ENCODE measurements around the gene LDLRAD3.
A peak's percentile ranks its signal among the peaks of the same experiment; 100 is the strongest.

Gene LDLRAD3

DNA sequence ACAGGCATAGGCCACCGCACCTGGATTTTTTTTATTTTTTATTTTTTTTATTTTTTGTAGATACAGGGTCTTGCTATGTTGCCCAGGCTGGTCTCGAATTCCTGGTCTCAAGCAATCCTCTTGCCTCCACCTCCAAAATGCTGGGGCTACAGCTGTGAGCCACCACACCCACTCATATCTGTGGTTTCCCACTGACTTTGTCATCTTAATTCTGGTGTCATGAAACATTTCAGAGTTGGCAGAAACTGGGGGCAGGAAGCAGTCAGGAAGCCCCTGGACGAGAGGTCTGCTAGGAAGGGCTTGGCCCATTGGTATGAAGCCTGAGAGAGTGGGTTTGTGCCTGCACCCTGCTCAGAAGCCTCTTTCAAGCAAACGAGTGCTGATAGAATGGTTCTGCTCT, 296.3 kb downstream of the LDLRAD3 start:
- no peak for DNase-seq (ENCODE audit: low spot score)

DNA sequence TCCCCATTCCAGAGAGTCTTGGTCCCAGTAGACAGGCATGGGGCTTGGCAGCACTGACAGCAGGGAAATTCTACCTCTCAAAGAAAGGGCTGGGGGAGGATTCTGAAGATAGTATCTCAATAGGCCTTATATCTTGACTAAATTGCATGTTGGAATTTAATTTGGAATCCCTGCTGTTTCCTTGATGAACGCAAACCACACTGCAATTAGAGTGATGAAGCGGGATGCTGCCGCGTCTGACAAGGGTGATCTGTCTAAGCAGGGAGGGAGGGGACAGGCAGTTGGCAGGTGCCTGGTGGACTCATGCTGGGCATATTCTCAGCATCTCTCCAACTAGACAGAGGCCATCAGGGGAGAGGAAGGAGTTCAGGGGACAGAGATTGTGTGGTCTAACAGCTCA, 296.9 kb downstream of the LDLRAD3 start:
- no peak for DNase-seq (ENCODE audit: low spot score)

- no peak for DNase-seq (ENCODE audit: low spot score)
Observed at GRCh38 chr11:36241497-36241896, 297.6 kb downstream of the LDLRAD3 start.

DNA sequence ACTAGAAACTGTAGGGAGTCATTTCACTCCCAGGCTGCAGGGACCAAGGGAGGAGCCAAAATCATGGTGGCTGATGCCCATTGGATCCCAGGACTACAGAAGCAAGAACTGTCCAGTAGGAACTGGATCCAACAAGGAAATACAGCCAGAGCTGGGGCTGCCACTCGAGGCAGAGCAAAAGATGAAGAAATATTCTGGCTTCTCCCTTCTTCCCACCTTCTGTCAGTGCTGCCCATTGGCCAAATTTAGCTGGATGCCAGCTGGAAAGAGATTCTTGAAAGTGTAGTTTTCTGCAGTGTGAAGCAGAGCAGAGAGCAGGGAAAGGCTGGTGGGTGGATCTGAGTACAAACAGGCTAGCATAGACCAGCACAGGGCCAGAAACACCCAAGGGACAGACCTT, 299.8 kb downstream of the LDLRAD3 start:
- DNase-seq (ENCODE audit: low spot score): no peak

DNA sequence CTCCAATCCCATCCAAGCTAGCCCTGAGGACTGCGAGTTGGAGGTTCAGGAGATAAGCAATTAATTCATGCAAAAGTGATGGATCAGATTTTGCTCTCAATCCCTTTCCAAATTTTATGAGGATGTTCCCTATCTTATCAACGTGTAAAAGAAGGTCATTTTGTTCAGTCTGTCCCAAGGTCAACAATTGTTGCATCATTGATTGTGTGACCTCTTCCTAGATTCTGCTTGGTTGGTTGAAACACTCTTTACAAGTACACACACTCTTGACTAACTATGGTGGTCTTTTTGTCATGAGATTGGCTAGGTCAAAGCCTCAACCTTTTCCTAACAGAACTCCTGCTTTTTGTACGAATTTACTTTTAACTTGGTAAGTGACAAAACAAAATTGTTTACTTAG, 303.6 kb downstream of the LDLRAD3 start:
- no peak for DNase-seq (ENCODE audit: low spot score)

DNA sequence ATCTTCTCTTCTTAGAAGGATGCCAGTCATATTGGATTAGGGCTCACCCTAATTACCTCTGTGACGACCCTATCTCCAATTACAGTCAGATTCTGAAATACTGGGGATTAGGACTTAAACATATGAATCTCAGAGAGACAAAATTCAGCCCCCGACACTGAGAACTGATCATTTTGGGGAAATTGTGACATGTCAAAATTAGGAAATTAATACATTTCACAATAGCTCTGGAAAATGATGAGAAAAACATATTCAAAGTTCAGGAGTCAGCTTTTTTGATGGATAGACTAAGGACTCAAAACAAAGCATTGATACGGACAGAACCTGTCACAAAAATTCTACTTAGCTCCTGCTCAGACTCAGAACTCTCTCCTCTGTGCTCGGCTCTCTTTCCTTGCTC, 304.6 kb downstream of the LDLRAD3 start:
- DNase-seq (ENCODE audit: low spot score): no peak

DNA sequence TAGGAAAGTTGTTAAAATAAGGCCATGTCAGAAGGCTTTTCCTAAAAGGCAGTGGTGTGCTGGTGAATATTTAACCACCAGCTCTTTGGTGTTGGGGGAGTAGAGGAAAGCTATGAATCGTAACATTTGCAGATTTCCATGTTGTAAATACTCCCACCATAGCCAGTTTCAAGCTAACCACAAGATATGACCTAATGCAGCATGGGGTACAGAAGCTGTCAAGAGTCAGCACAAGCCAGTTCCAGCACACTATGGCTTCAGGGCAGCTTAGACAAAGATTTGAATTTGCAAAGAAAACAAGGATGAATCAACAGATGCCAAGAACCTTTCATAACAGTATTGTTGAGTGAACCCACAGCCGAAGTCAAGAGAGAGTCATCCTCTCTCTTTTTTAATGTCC, 305.4 kb downstream of the LDLRAD3 start:
- peak; percentile 48 for DNase-seq (ENCODE audit: low spot score)

DNA sequence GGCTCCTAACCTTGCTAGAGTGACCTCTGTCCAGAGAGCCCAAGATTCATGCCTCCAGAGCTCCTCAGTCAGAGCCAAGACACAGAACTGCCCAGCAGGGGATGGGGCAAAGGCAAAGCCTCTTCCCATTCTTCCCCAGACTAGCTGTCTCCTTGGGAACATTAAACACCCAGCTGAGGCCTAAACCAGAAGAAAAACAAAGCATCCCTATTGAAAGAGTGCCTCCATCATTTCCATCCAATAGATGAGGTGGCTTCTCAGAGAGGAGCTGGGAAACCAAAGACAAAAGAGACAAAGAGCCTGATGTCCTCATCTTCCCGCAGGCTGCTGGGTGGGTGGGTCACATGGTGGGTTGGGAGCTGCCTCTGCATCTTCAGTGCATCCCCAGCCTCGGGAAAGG, 308.0 kb downstream of the LDLRAD3 start:
- no peak for DNase-seq (ENCODE audit: low spot score)

DNA sequence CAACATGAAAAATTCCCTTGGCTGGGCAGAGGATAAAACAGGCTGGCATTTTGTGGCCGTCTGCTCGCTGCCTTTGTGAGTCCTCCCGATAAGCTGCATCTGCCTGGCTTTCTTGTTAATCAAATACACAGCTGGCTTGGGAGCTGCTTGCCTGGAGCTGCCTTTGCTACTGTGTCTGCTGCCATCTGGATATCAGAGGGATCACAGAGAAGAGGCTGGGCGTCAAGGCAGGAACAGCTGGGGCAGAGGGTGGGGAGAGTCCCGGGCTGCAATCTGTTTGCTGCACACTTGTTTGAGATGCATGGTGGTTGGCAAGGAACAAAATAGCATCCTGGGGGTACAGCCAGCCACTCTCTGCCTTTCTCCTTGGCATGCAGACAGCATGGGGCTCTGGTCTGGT, 309.4 kb downstream of the LDLRAD3 start:
- DNase-seq (ENCODE audit: low spot score): no peak

DNA sequence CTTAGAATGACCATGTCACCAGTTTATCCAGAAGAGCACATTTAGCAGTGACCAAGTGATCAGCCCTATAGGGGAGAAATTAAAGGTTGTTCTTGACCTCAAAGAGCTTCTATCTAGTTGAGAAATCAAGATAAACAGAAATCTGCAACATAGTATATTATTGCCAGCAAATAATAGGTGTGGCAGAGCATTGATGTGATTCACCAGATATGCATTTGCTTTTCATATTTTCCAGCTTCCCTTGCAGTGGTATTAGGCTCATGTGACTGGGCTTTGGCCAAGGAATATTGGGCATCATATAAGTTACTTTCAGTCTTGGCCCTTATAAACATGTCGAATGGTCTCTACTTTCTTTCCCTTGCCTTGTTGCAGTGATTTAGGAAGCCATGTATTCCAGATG, 310.9 kb downstream of the LDLRAD3 start:
- no peak for DNase-seq (ENCODE audit: low spot score)

DNA sequence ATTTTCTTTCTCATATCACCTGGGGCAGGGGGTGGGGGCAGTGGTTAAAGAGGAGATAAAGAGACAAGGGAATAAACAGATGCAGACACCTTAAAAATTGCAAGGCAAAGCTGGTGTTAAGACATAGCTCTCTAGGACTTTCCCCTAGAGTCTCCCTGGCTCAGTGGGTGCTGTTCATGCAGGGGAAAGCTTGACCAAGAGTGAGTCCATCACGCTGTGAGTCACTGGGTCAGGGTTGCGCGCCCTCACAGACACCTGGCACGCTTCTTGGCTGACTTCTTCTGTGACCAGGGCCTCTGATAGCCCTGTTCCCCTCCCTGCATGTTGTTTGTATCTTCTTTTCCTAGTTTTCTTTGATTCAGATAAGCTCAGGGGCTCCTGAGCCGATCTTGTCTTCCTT, 313.5 kb downstream of the LDLRAD3 start:
- DNase-seq (ENCODE audit: low spot score): no peak

DNA sequence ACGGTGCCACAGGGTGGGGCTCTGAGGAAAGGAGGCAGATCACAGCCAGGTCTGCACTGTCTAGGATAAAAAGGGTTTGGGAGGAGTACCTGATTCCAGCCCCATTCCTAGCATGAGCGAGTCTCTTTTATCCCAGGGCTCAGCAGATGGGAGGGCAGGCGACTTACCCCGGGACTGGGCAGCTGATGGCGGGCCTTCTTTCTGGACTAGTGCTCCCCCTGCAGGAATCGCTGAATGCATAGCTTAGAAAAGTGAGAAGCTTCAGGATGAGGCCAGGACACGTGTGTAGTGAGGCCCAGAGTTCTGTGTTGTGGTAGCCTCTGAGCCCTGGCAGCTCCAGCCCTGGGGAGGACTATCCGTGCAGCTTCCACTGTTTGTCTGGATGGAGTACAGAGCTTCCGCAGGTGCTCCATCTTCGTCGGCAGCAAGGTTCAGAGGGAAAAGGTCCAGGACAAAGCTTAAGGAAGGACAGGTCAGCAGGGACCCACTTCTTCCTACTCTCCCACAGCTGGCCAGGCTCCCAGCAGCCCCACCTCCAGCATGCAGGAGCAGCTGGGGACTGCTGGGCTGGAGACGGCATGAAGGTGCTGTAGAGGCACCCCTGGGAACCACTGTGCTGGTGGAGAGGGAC, 315.0 kb downstream of the LDLRAD3 start:
- DNase-seq (ENCODE audit: low spot score): peak; percentile 73

- no peak for DNase-seq (ENCODE audit: low spot score)
Observed at GRCh38 chr11:36261094-36261493, 317.2 kb downstream of the LDLRAD3 start.

- DNase-seq (ENCODE audit: low spot score): no peak
Observed at GRCh38 chr11:36264011-36264972, 320.4 kb downstream of the LDLRAD3 start.

DNA sequence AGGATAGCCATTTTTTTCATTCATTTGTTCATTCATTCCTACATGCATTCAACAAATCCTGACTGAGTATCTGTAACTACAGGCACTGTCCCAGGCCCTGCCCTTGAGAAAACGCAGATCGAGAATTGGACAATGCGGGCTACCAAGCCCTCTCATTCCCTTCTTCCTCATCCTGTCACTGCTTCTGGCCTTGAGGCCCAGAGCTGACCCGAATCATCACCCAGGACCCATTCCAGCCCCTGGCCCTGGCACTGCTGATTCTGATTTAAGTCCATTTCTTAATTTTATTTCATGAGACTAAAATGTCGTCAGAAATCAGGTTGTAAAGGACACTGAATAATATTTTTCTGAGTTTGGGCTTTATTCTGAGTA, 321.1 kb downstream of the LDLRAD3 start:
- DNase-seq (ENCODE audit: low spot score): no peak

- peak; percentile 66 for DNase-seq (ENCODE audit: low spot score)
Observed at GRCh38 chr11:36265793-36266628, 322.1 kb downstream of the LDLRAD3 start.

DNA sequence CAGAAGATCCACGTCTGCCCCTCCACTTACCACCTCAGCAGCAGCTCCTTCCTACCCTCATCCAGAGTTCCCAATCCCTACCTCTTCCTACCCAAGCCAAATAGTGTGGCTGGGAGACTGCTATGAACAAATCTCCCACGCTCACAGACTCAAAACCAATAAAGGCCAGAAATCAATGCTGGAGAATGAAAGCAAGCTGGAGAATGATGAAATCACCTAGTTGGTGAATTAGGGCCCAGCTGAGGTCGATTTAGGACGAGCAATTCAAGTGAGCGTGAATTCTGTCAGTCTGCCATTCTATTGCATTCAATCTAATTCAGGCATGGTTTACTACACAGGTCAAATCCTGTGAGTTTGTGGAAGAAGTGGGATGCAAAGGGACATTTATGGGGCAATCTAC, 322.9 kb downstream of the LDLRAD3 start:
- no peak for DNase-seq (ENCODE audit: low spot score)

GRCh38 chr11:36268337-36268985, 324.6 kb downstream of the LDLRAD3 start:
- DNase-seq (ENCODE audit: low spot score): no peak

- DNase-seq (ENCODE audit: low spot score): no peak
Observed at GRCh38 chr11:36270701-36271100, 326.8 kb downstream of the LDLRAD3 start.

GRCh38 chr11:36271794-36272407, 328.0 kb downstream of the LDLRAD3 start:
- no peak for DNase-seq (ENCODE audit: low spot score)

DNA sequence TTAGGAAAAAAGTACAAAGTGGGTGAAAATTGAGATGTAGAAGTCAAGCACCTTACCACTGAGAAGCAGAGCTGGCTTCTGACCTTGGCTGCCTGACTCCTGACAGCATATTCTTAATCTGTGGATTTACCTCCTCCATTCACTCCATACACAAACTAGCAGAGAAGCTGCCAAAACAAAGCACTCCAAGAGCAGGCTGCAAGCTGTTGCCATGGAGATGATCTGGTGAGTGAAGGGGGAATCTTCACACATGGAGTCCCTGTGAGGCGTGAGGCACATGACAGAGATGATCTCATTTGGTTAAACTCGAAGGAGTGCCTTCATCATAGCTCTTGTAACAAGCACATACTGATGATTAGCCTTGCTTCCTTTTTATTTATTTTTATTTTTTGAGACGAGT, 329.2 kb downstream of the LDLRAD3 start:
- DNase-seq (ENCODE audit: low spot score): no peak

GRCh38 chr11:36274414-36274813, 330.6 kb downstream of the LDLRAD3 start:
- DNase-seq (ENCODE audit: low spot score): no peak
